ENCODE results near the gene OR1I1.
"Not testable (repeated sequence)": the region's sequence is repeated elsewhere in the genome, so short reads cannot be mapped to it uniquely, and the experiment has no call there.

OR1I1 gene

DNA sequence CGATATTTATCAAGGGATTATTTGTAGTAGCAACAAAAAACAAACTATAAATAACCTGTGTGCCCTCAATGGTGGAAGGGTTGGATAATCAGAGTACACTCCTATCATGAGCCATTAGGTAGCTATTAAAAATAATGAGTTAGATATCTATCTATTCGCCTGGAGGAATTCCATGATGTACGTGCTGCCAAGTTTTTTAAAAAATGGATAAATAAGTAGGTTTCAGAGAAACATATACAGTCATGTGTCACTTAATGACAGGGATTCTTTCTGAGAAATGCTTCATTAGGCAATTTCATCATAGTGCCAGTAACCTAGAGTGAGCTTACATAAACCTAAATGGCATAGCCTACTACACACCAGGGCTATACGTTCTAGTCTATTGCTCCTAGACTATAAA is 6.2 kb upstream of the OR1I1 start:
- TF ChIP-seq, protein P1, sequence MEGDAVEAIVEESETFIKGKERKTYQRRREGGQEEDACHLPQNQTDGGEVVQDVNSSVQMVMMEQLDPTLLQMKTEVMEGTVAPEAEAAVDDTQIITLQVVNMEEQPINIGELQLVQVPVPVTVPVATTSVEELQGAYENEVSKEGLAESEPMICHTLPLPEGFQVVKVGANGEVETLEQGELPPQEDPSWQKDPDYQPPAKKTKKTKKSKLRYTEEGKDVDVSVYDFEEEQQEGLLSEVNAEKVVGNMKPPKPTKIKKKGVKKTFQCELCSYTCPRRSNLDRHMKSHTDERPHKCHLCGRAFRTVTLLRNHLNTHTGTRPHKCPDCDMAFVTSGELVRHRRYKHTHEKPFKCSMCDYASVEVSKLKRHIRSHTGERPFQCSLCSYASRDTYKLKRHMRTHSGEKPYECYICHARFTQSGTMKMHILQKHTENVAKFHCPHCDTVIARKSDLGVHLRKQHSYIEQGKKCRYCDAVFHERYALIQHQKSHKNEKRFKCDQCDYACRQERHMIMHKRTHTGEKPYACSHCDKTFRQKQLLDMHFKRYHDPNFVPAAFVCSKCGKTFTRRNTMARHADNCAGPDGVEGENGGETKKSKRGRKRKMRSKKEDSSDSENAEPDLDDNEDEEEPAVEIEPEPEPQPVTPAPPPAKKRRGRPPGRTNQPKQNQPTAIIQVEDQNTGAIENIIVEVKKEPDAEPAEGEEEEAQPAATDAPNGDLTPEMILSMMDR (conservative IDR thresholded peaks at IDR 0.05): no peak
- TF ChIP-seq ZFX (IDR thresholded peaks at IDR 0.05): no peak
- H3K27ac ChIP-seq: no peak overlapping the region

DNA sequence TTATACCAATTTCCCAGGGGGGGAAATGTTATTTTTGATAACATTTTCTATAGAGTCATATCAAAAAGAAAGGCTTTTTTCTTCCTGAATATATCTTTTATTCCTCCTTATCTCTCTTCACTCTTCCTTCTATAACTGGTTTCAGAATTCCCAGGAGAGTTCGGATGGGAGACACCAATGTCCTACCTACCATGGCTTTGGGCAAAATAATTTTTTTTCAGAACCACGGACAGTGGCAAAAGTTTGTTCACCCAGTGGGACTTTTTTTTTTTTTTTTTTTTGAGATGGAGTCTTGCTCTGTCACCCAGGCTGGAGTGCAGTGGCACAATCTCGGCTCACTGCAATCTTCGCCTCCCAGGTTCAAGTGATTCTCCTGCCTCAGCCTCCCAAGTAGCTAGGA is 2.0 kb upstream of the OR1I1 start:
- H3K27ac ChIP-seq: not testable (repeated sequence)

DNA sequence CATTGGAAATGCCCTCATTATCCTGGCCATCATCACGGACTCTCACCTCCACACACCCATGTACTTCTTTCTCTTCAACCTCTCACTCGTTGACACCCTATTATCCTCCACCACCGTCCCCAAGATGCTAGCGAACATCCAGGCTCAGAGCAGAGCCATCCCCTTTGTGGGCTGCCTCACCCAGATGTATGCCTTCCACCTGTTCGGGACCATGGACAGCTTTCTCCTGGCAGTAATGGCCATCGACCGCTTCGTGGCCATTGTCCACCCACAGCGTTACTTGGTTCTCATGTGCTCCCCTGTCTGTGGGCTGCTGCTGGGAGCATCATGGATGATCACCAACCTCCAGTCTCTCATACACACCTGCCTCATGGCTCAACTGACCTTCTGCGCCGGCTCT is 5.2 kb downstream of the OR1I1 start:
- TF ChIP-seq ZFX (IDR thresholded peaks at IDR 0.05): no peak
- TF ChIP-seq, protein P1 (conservative IDR thresholded peaks at IDR 0.05): no peak
- H3K27ac ChIP-seq: no peak overlapping the region

DNA sequence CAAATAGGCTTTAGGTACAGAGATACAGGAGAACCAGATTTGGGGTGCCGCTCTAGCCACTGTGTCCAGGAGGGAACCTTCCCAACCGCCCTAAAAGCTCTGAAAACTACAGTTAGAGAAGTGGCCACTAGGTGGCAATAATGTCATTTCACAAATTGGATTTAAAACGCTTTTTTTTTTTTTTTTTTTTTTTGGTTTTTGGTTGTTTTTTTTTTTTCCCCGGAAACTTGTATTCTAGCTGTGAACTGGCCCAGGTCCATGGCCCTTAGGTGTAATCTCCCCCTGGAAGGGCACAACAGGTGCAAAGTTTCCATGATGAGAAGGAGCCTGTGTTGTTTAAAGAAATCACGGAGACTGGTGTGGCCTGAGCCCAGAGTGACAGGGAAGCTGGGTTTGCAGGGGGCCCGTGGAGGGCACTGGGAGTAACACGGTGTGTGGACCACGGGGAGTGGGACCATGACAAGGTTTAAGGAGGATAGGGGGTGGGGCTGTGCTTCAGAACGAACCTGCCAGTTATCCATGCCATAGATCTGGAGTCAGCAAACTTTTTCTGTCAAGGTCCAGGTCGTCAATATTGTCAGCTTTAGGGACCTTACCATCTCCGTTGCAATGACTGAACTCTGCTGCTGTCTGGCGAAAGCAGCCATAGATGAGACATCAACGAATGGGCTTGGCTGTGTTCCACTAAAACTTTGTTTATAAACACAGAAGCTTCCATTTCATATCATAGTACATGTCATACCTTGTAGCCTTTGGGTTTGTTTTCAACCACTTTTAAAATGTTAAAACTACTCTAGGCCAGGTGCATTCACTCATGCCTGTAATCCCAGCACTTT is 10.1 kb downstream of the OR1I1 start:
- TF ChIP-seq ZFX (IDR thresholded peaks at IDR 0.05): no peak
- TF ChIP-seq, protein P1 (conservative IDR thresholded peaks at IDR 0.05): peak; percentile 81
- H3K27ac ChIP-seq: no peak overlapping the region

DNA sequence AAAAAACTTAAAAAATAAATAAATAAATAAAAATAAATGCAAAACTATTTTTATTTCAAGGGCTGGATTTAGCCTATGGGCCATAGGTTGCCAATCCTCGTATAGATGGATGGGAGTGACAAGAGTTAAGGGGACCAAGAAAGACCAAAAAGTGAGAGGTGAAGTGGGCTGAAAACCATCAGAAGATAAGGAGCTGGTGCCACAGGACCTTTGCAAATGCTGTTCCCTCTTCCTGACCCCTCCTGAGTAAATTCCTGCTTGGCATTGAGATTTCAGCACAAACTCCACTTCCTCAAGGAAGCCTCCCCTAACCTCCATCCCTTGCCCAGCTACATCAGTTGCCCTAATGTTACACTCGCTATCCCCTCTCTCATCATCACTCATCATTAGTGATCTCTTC is 11.0 kb downstream of the OR1I1 start:
- no peak overlapping the region for H3K27ac ChIP-seq
- TF ChIP-seq ZFX (IDR thresholded peaks at IDR 0.05): no peak
- TF ChIP-seq, protein P1 (conservative IDR thresholded peaks at IDR 0.05): no peak

DNA sequence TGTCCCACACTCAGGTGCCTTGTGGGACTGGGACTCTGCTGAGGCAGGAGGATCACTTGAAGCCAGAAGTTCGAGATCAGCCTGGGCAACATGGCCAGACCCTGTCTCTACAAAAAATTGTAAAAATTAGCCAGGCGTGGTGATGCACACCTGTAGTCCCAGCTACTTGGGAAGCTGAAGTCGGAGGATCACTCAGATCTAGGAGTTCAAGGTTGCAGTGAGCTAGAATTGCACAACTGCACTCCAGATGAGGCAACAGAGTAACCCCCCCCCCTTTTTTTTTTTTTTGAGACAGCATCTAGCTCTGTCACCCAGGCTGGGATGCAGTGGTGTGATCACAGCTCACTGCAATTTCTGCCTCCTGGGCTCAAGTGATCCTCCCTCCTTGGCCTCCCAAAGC is 14.2 kb downstream of the OR1I1 start:
- TF ChIP-seq ZFX (IDR thresholded peaks at IDR 0.05): no peak
- TF ChIP-seq, protein P1 (conservative IDR thresholded peaks at IDR 0.05): no peak
- H3K27ac ChIP-seq: no peak overlapping the region

DNA sequence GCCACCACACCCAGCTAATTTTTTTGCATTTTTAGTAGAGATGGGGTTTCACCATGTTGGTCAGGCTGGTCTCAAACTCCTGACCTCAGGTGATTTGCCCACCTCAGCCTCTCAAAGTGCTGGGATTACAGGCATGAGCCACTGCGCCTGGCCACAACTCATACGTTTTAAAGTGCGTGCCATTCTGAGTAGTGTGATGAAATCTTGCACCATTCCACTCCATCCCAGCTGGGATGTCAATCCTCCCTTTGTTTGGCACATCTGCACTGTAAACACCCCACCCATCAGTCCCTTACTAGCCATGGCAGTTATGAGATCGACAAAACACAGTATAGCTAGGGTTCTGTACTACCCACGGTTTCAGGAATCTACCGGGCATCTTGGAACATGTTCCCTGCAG is 16.0 kb downstream of the OR1I1 start:
- not testable (repeated sequence) for H3K27ac ChIP-seq

DNA sequence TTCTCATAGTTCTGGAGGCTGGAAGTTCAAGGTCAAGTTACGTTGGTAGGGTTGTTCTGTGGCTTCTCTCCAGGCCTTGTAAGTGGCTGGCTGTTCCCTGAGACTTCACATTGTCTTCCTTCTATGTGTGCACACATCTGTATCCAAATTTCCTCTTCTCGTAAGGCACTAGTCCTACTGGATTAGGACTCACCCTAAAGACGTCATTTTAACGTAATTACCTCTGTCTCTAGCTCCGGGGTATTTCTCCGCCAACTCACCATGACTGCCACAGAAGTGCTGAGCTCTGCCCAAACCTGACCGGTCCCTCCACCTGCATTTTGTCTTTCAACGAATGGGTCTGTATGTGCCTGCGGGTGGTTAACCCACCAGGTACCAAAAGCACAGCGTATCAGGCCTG is 16.4 kb downstream of the OR1I1 start:
- TF ChIP-seq ZFX (IDR thresholded peaks at IDR 0.05): no peak
- TF ChIP-seq, protein P1 (conservative IDR thresholded peaks at IDR 0.05): no peak
- H3K27ac ChIP-seq: no peak overlapping the region
